Brain microvascular endothelial cell (primary cell): Measurements from ENCODE around the gene LRFN3.
A peak's percentile ranks its signal among the peaks of the same experiment; 100 is the strongest.

ENCODE experiments used
- DNase-seq: peaks from one replicate; pipeline ENCODE4 v3.0.0-alpha.2; 2020
- H3K27ac ChIP-seq: fragments of 250-450 bp; sonication (Bioruptor Pico); 2 replicates; pipeline ENCODE4 v1.5.1; 2020; ENCODE audit warnings: mild to moderate bottlenecking, moderate library complexity
- H3K27me3 ChIP-seq: fragments of 250-450 bp; sonication (Bioruptor Pico); replicated peaks from 2 replicates; pipeline ENCODE4 v1.5.1; 2020; ENCODE audit warnings: mild to moderate bottlenecking
- H3K36me3 ChIP-seq: fragments of 250-450 bp; sonication (Bioruptor Pico); replicated peaks from 2 replicates; pipeline ENCODE4 v1.5.1; 2020; ENCODE audit warnings: mild to moderate bottlenecking
- H3K4me3 ChIP-seq: 2 replicates; pipeline ENCODE4 v1.5.1; 2011; ENCODE audit warnings: low read depth, mild to moderate bottlenecking, control low read depth, low read length, moderate library complexity
- in situ Hi-C: cut with HindIII; loops from 2 replicates; pipeline ENCODE4 v1.10.0; 2017; ENCODE audit warnings: low sequenced_read_pairs, low pct_ligation_motif_present
- TF ChIP-seq, protein P1 (sequence below): IDR thresholded peaks from 2 replicates; pipeline ENCODE4 v1.5.1; 2011; ENCODE audit warnings: low read depth, mild to moderate bottlenecking, moderate library complexity, low read length, control low read depth, inconsistent platforms; ENCODE audit errors: missing control alignments

The LRFN3 gene

DNA sequence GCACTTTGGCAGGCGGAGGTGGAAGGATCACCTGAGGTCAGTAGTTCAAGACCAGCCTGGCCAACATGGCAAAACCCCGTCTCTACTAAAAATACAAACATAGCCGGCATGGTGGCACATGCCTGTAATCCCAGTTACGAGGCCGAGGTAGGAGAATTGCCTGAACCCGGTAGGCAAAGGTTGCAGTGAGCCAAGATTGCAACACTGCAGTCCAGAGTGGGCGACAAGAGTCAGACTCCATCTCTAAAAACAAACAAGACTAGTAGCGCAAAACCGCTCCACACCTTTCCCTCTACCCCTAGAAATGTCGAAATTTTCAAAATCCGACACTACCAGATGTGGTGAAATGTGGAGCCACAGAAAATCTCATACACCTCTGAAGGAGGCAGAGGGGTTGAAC is 16.9 kb upstream of the LRFN3 start:
- H3K27ac ChIP-seq: no peak overlapping the region
- in situ Hi-C loops: no loop called here
- TF ChIP-seq, protein P1, sequence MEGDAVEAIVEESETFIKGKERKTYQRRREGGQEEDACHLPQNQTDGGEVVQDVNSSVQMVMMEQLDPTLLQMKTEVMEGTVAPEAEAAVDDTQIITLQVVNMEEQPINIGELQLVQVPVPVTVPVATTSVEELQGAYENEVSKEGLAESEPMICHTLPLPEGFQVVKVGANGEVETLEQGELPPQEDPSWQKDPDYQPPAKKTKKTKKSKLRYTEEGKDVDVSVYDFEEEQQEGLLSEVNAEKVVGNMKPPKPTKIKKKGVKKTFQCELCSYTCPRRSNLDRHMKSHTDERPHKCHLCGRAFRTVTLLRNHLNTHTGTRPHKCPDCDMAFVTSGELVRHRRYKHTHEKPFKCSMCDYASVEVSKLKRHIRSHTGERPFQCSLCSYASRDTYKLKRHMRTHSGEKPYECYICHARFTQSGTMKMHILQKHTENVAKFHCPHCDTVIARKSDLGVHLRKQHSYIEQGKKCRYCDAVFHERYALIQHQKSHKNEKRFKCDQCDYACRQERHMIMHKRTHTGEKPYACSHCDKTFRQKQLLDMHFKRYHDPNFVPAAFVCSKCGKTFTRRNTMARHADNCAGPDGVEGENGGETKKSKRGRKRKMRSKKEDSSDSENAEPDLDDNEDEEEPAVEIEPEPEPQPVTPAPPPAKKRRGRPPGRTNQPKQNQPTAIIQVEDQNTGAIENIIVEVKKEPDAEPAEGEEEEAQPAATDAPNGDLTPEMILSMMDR: no peak
- no peaks in the 10 kb centered on the region for H3K36me3 ChIP-seq
- no peaks in the 10 kb centered on the region for H3K27me3 ChIP-seq
- DNase-seq: no peak
- H3K4me3 ChIP-seq: no peak overlapping the region

GRCh38 chr19:35921012-35921411 is 15.2 kb upstream of the LRFN3 start:
- Histone ChIP-seq H3K36me3 (no peaks in the 10 kb centered on the region), H3K27ac (no peak overlapping the region), H3K4me3 (no peak overlapping the region), H3K27me3 (no peaks in the 10 kb centered on the region)
- TF ChIP-seq, protein P1: no peak
- in situ Hi-C loops: no loop called here
- DNase-seq: no peak

DNA sequence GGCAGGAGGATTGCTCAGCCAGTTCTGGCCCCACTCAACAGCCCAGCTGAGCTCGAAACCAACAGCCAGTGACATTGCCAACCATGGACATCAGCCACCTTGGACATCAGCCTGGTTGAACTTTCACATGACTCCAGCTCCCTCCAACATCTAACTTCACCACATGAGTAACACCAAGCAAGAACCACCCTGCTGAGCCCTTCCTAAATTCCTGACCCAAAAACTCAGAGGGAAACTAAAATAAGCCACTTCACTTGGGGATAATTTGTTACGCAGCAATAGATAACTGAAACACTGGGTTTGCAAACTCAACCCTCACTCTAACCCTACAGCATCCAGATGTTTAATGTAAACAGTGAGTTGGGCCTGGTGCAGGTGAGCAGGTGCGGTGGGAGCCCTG is 10.7 kb upstream of the LRFN3 start:
- no peak overlapping the region for H3K4me3 ChIP-seq
- H3K27me3 ChIP-seq: no peaks in the 10 kb centered on the region
- DNase-seq: no peak
- TF ChIP-seq, protein P1: no peak
- no peak overlapping the region for H3K27ac ChIP-seq
- no peaks in the 10 kb centered on the region for H3K36me3 ChIP-seq
- in situ Hi-C loops: no loop called here

- H3K36me3 ChIP-seq: no peaks in the 10 kb centered on the region
- H3K4me3 ChIP-seq: no peak overlapping the region
- no peak for DNase-seq
- in situ Hi-C loops: no loop called here
- TF ChIP-seq, protein P1: no peak
- H3K27me3 ChIP-seq: no peaks in the 10 kb centered on the region
- H3K27ac ChIP-seq: no peak overlapping the region
Observed at GRCh38 chr19:35928507-35928906, 7.7 kb upstream of the LRFN3 start.

GRCh38 chr19:35929876-35930275 is 6.3 kb upstream of the LRFN3 start:
- H3K27me3 ChIP-seq: no peaks in the 10 kb centered on the region
- TF ChIP-seq, protein P1: no peak
- in situ Hi-C loops: no loop called here
- DNase-seq: no peak
- no peaks in the 10 kb centered on the region for H3K36me3 ChIP-seq
- H3K4me3 ChIP-seq: no peak overlapping the region
- no peak overlapping the region for H3K27ac ChIP-seq

DNA sequence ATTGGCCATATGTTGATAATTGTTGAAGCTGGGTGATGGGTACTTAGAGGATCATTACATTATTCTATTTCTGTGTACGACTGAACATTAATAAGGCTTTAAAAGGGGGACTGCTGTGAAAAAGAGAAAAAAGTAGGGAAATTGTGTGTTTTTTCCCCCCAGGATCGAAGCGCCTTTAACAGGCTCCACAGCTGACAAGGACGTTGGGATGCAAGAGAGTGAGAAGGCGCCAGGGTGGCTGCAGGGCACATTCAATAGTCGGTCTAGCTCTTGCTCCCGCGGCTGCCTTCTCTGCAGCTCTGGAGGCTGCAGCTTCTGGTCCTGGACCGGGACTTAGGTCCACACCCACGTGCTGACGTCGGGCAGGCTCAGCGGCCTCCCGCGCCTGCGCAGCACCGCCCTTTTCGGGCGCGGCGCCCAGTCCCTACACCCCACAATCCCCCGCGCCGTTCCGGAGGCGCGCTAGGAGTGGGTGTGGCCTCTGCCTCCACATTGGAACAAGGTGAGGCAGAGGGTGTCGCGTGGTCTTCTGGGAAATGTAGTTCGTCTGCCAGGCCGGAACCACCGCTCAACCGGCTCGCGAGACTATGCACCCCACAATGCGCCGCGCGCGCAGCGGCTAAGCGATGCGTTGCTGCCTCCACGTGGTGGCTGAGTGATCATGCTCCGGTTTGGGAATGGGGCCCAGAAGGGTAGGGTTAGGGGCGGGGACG is 4.9 kb upstream of the LRFN3 start:
- in situ Hi-C loops: no loop called here
- no peak overlapping the region for H3K27ac ChIP-seq
- TF ChIP-seq, protein P1: peak; percentile 92

More for the DNA sequence above, 4.9 kb upstream of the LRFN3 start:
- peak overlapping the region; percentile 47 for H3K4me3 ChIP-seq
- H3K36me3 ChIP-seq: no peaks in the 10 kb centered on the region
- H3K27me3 ChIP-seq: no peaks in the 10 kb centered on the region
- DNase-seq: peak; percentile 99
